Urinary bladder (tissue), 4 donors: ENCODE data around the gene ZNF414. TPM values are rescaled to one million over a fixed set of nuclear protein-coding genes. Genes with fewer than 3 reads are reported as not detected.

Experiments
- DNase-seq: peaks from one replicate; pipeline ENCODE4 v3.0.0-alpha.2; 2015; ENCODE audit errors: extremely low spot score
- H3K27ac ChIP-seq: one replicate; pipeline ENCODE4 v1.5.1; 2013; ENCODE audit warnings: low read depth, mild to moderate bottlenecking, moderate library complexity
- H3K36me3 ChIP-seq: one replicate; pipeline ENCODE4 v1.6.1; 2013; ENCODE audit warnings: mild to moderate bottlenecking, moderate library complexity; ENCODE audit not compliant: insufficient read depth
- H3K4me1 ChIP-seq: one replicate; pipeline ENCODE4 v1.6.1; 2013; ENCODE audit warnings: mild to moderate bottlenecking, moderate library complexity; ENCODE audit not compliant: insufficient read depth
- H3K4me3 ChIP-seq: one replicate; pipeline ENCODE4 v1.5.1; 2013; ENCODE audit warnings: low read depth, low read length
- WGBS: extraction: QIAGEN DNeasy Blood & Tissue Kit; methylation state at CpG from one replicate; pipeline ENCODE4 v1.1.7; 2013; 5-methylcytosine and 5-hydroxymethylcytosine counted together
- polyA plus RNA-seq: library from polyadenylated mRNA; stranded (reverse); fragments of 200-250 nt; gene quantifications from one replicate; pipeline ENCODE4 v1.2.3, GENCODE V29; 2013
- total RNA-seq: library from RNA; depleted of rRNA; stranded (reverse); fragments of >200 nt; gene quantifications from one replicate; pipeline ENCODE4 v1.2.3, GENCODE V29; 2014
- donor health status: healthy with polysubstance abuse.
- donor health status: healthy.

Gene ZNF414
- total and polyA plus RNA-seq, 2 donors, result 4.6 to 40.1 TPM

GRCh38 chr19:8512115-8512967, 1.6 kb downstream of the ZNF414 start:
- peaks cover 2% of the 10 kb centered on the region for H3K4me1 ChIP-seq
- no peaks in the 10 kb centered on the region for H3K36me3 ChIP-seq
- no peak for DNase-seq
- no peak overlapping the region for H3K27ac ChIP-seq
- 77% methylated on average over 22 of the region's 22 CpGs for WGBS
- no peak overlapping the region for H3K4me3 ChIP-seq

- no peaks in the 10 kb centered on the region for H3K36me3 ChIP-seq
- H3K27ac ChIP-seq, result no peak overlapping the region
- no peak overlapping the region for H3K4me3 ChIP-seq
- DNase-seq, result no peak
- 64% methylated on average over 45 of the region's 45 CpGs for WGBS
- peaks cover 2% of the 10 kb centered on the region for H3K4me1 ChIP-seq
These were observed 2.3 kb downstream of the ZNF414 start for GRCh38 chr19:8511573-8512101.

DNA sequence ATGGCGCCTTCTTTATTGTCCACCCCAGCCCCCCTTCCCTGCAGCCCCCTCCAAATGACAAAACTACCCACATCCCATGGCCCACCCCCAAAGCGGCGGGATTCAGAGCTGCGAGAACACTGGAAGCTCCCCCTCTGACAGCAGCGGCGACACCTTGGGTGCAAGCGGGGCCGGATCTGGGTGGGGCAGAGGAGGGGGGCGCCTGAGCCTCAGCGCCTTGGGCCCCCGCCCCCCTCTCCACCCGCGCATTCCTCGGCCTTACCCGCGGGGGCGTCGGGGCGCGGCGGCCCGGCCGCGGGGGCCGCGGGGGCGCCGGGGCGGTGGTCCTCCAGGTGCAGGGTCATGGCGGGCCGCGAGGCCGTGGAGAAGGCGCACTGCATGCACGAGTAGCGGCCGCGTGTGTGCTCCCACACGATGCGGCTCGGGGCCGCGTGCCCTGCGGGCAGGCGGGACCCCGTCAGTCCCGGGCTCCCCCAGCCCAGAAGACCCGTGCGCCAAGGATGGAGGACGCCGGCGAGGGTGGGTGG, 3.3 kb downstream of the ZNF414 start:
- WGBS, result 73% methylated on average over 52 of the region's 52 CpGs
- Histone ChIP-seq H3K4me3 (no peak overlapping the region), H3K4me1 (peaks cover 2% of the 10 kb centered on the region), H3K36me3 (no peaks in the 10 kb centered on the region), H3K27ac (no peak overlapping the region)
- DNase-seq, result no peak

GRCh38 chr19:8506402-8506957, 7.5 kb downstream of the ZNF414 start:
- no peak overlapping the region for H3K27ac ChIP-seq
- 27% methylated on average over 18 of the region's 18 CpGs for WGBS

GRCh38 chr19:8505680-8506401, 8.1 kb downstream of the ZNF414 start:
- no peak overlapping the region for H3K27ac ChIP-seq
- DNase-seq, result no peak
- under 1% methylated on average over 56 of the region's 56 CpGs for WGBS
- H3K36me3 ChIP-seq, result no peaks in the 10 kb centered on the region
- H3K4me3 ChIP-seq, result peak overlapping the region; percentile 48
- H3K4me1 ChIP-seq, result no peaks in the 10 kb centered on the region

More at GRCh38 chr19:8506402-8506957, 7.5 kb downstream of the ZNF414 start:
- DNase-seq, result no peak
- Histone ChIP-seq H3K36me3 (no peaks in the 10 kb centered on the region), H3K4me3 (peak overlapping the region; percentile 48), H3K4me1 (no peaks in the 10 kb centered on the region)

DNA sequence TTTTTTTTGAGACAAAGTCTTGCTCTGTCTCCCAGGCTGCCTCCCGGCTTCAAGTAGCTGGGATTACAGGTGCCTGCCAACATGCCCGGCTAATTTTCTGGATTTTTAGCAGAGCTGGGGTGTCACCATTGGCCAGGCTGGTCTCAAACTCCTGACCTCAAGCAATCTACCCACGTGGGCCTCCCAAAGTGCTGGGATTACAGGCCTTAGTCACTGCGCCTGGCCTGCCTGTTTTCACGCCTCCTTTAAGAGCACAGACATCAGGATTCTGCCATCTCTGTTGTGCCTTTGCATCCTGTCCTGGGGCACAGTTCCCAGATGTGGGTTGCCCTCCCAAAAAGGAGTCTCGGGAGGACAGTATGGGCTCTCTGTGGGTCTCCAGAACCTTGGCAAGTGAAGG, 9.0 kb downstream of the ZNF414 start:
- Histone ChIP-seq H3K36me3 (no peaks in the 10 kb centered on the region), H3K4me1 (no peaks in the 10 kb centered on the region), H3K27ac (no peak overlapping the region), H3K4me3 (no peak overlapping the region)
- 72% methylated on average over 6 of the region's 6 CpGs for WGBS
- no peak for DNase-seq

GRCh38 chr19:8504171-8504570, 9.8 kb downstream of the ZNF414 start:
- 82% methylated on average over 7 of the region's 7 CpGs for WGBS
- H3K4me3 ChIP-seq, result no peak overlapping the region
- no peaks in the 10 kb centered on the region for H3K36me3 ChIP-seq
- no peaks in the 10 kb centered on the region for H3K4me1 ChIP-seq
- no peak overlapping the region for H3K27ac ChIP-seq
- no peak for DNase-seq

GRCh38 chr19:8503510-8503909, 10.5 kb downstream of the ZNF414 start:
- 89% methylated on average over 7 of the region's 7 CpGs for WGBS
- Histone ChIP-seq H3K27ac (no peak overlapping the region), H3K4me1 (no peaks in the 10 kb centered on the region), H3K4me3 (no peak overlapping the region), H3K36me3 (no peaks in the 10 kb centered on the region)
- no peak for DNase-seq

- Histone ChIP-seq H3K27ac (no peak overlapping the region), H3K4me1 (no peaks in the 10 kb centered on the region), H3K4me3 (no peak overlapping the region), H3K36me3 (no peaks in the 10 kb centered on the region)
- no peak for DNase-seq
- 69% methylated on average over 14 of the region's 14 CpGs for WGBS
These were observed 12.0 kb downstream of the ZNF414 start for GRCh38 chr19:8501981-8502380.

- H3K36me3 ChIP-seq, result no peaks in the 10 kb centered on the region
- no peak overlapping the region for H3K4me3 ChIP-seq
- no peak for DNase-seq
- WGBS, result 73% methylated on average over 6 of the region's 6 CpGs
- H3K4me1 ChIP-seq, result no peaks in the 10 kb centered on the region
- H3K27ac ChIP-seq, result no peak overlapping the region
These were observed 12.5 kb downstream of the ZNF414 start for GRCh38 chr19:8501516-8501915.

DNA sequence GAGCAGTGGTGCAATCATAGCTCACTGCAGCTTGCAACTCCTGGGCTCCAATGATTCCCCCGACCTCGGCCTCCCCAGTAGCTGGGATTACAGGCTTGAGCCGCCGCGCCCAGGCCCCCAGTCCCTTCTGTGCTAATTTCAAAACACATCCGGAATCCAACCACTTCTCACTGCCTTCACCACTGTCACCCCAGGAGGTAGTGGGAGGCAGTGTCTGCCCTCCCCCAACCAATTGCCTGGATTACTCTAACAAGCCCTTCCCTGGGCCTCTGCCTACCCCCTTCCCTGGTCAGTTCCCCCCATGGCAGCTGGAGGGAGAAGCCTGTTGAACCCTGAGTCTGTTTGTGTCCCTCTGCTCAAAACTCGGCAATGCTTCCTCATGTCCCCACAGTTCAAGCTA, 13.8 kb downstream of the ZNF414 start:
- Histone ChIP-seq H3K27ac (no peak overlapping the region), H3K36me3 (no peaks in the 10 kb centered on the region), H3K4me1 (no peaks in the 10 kb centered on the region), H3K4me3 (no peak overlapping the region)
- 43% methylated on average over 7 of the region's 7 CpGs for WGBS
- no peak for DNase-seq

DNA sequence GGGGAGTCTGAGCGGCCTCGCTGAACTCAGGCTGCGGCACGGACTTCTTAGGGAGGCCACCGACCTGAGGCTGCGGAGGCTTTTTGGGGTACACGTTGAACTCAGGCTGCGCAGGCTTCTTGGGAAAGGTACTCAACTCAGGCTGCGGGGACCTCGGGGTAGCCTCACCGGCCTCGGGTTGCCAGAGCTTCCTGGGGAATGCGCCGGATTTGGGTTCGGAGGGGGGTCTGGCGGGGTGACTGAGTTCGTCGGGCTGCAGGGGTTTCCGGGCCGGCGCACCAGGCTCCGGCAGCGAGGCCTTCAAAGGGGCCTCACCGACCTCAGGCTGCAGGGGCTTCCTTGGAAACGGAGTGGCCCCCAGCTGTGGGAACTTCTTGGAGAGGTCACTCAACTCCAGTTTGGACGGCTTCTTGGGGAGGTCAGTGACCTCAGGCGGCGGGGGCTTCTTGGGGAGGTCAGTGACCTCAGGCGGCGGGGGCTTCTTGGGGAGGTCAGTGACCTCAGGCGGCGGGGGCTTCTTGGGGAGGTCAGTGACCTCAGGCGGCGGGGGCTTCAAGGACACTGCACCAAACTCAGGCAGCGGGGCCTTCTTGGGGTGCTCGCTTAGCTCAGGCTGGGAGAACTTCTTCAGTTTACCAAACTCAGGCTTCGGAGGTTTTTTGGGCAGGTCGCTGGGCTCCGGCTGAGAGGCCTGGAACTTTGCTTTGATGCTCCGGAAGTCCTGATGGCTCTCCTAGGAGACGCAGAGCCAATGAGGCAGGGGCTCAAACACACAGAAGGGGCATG, 14.7 kb downstream of the ZNF414 start:
- DNase-seq, result no peak
- Histone ChIP-seq H3K27ac (no peak overlapping the region), H3K36me3 (no peaks in the 10 kb centered on the region), H3K4me3 (no peak overlapping the region), H3K4me1 (no peaks in the 10 kb centered on the region)
- 85% methylated on average over 41 of the region's 41 CpGs for WGBS

DNA sequence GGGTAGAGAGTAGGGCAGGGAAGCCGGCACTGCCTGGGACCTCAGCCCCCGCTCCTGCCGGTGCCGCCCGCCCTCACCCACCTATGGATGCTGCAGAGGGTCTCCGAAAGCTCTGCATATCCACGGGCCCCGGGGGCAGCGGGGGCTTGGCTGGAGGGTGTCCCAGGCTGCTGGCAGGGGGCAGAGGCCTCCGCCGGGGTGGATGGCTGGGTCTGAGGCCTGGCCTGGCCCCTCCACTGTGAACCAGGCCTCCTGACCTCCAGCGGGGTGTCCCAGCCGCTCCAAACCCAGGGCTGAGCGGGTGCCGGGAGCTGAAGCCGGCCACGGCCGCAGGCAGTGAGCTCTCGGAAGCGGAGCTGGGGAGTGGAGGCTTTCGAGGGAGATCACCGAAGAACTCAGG, 15.7 kb downstream of the ZNF414 start:
- no peak overlapping the region for H3K4me3 ChIP-seq
- no peak overlapping the region for H3K27ac ChIP-seq
- H3K36me3 ChIP-seq, result no peaks in the 10 kb centered on the region
- H3K4me1 ChIP-seq, result no peaks in the 10 kb centered on the region
- no peak for DNase-seq
- 84% methylated on average over 22 of the region's 22 CpGs for WGBS
